Parathyroid adenoma (tissue), 2 donors: Measurements from ENCODE around the gene CFAP161.

Source experiments
- H2AFZ ChIP-seq: fragments of 300-600 bp; sonication (generic); one replicate; pipeline ENCODE4 v1.7.0; 2017; ENCODE audit warnings: antibody characterized with exemption, mild to moderate bottlenecking
- H3K27ac ChIP-seq: fragments of 300-600 bp; sonication (generic); one replicate; pipeline ENCODE4 v1.7.0; 2017
- H3K27me3 ChIP-seq: fragments of 300-600 bp; sonication (generic); one replicate; pipeline ENCODE4 v1.7.0; 2017; ENCODE audit warnings: low read length; ENCODE audit not compliant: control insufficient read depth, insufficient read depth
- H3K36me3 ChIP-seq: fragments of 300-600 bp; sonication (generic); one replicate; pipeline ENCODE4 v1.7.0; 2017; ENCODE audit warnings: low read length; ENCODE audit not compliant: control insufficient read depth, insufficient read depth
- H3K4me1 ChIP-seq: fragments of 300-600 bp; sonication (generic); one replicate; pipeline ENCODE4 v1.7.0; 2017; ENCODE audit warnings: control low read depth
- H3K4me2 ChIP-seq: fragments of 300-600 bp; sonication (generic); one replicate; pipeline ENCODE4 v1.7.0; 2017; ENCODE audit warnings: low read length
- H3K4me3 ChIP-seq: fragments of 300-600 bp; sonication (generic); one replicate; pipeline ENCODE4 v1.7.0; 2017; ENCODE audit warnings: low read depth, low read length
- H3K79me2 ChIP-seq: fragments of 300-600 bp; sonication (generic); one replicate; pipeline ENCODE4 v1.7.0; 2017; ENCODE audit warnings: control low read depth
- H3K9ac ChIP-seq: fragments of 300-600 bp; sonication (generic); one replicate; pipeline ENCODE4 v1.7.0; 2017; ENCODE audit warnings: mild to moderate bottlenecking
- H3K9me3 ChIP-seq: fragments of 300-600 bp; sonication (generic); one replicate; pipeline ENCODE4 v1.7.0; 2017; ENCODE audit warnings: low read length; ENCODE audit not compliant: control insufficient read depth
- CTCF ChIP-seq: fragments of 300-600 bp; sonication (generic); IDR thresholded peaks from one replicate; pipeline ENCODE4 v1.7.0; 2017; ENCODE audit warnings: antibody characterized with exemption, mild to moderate bottlenecking
- donor health status: primary hyperparathyroidism.

The CFAP161 gene

DNA sequence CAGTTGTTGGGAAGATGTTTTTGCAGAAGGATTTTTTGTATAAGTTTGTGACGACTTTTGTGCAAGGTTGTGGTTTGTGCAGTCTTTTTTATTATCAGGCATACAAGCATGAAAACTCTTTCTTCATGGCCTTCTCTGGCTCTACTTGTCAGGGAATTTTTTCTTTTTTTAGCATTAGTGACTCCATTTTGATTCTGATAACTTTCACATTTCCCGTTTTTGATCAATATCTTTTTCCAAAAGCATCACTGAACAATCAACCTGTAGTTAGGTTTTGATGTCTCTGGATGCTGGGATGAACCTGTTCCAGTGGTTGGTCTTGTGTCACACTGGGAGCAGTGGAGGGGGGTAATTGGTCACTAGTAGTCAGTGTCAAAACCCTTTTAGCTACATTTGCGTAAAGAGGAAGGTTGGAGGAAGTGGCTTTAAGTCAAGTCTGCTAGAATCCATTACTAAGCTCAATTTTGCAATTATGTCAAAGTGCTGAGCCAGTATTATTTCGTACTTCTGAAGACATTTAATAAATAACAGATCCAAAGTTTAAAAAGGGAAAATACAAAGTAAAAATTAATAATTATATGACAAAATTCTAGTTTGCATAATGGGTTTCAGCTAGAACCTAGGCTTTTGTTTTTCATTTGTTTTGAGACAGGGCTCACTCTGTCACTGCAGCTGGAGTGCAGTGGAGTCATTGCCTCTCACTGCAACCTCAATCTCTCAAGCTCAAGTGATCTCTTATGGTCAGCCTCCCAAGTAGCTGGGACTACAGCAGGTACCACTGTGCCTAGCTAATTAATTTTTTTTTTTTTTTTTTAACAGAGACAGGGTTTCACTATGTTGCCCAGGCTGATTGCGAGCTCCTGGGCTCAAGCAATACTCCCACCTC is 18.8 kb upstream of the CFAP161 start:
- no peaks in the 10 kb centered on the region for H3K4me1 ChIP-seq
- H3K9me3 ChIP-seq, result no peaks in the 10 kb centered on the region

DNA sequence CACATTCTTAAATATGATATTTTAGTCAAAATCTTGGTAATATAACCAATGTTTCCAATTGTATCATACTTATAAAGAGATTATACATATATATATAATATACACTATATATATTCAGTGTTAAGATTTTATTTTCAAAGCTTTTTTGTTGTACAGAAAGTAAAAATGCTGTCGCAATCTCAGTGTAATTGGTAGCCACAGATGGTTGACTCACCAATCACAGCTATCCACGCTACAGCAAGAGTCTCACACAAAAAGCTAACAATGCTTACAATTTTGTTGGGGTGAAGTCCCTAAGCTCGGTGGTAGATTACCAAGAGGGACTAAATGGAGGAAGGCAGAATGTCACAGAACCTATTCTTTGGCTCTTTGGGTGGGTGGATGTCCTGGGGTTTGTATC is 16.9 kb upstream of the CFAP161 start:
- H3K27me3 ChIP-seq, result no peaks in the 10 kb centered on the region
- H3K36me3 ChIP-seq, result no peaks in the 10 kb centered on the region

More for the DNA sequence above, 18.8 kb upstream of the CFAP161 start:
- H3K4me3 ChIP-seq, result no peak overlapping the region
- no peaks in the 10 kb centered on the region for H3K27me3 ChIP-seq
- H3K36me3 ChIP-seq, result no peaks in the 10 kb centered on the region
- H3K27ac ChIP-seq, result no peak overlapping the region
- no peak overlapping the region for H2AFZ ChIP-seq
- no peak overlapping the region for H3K4me2 ChIP-seq
- TF ChIP-seq CTCF, result no peak
- no peaks in the 10 kb centered on the region for H3K79me2 ChIP-seq
- no peak overlapping the region for H3K9ac ChIP-seq

GRCh38 chr15:81117581-81117980 is 16.5 kb upstream of the CFAP161 start:
- Histone ChIP-seq H3K9me3 (no peaks in the 10 kb centered on the region), H3K4me1 (no peaks in the 10 kb centered on the region), H3K4me2 (no peak overlapping the region), H2AFZ (no peak overlapping the region), H3K79me2 (no peaks in the 10 kb centered on the region), H3K36me3 (no peaks in the 10 kb centered on the region), H3K27me3 (no peaks in the 10 kb centered on the region), H3K27ac (no peak overlapping the region), H3K4me3 (no peak overlapping the region), H3K9ac (no peak overlapping the region)
- TF ChIP-seq CTCF, result no peak

More for the DNA sequence above, 16.9 kb upstream of the CFAP161 start:
- no peak for TF ChIP-seq CTCF
- Histone ChIP-seq H3K9ac (no peak overlapping the region), H2AFZ (no peak overlapping the region), H3K27ac (no peak overlapping the region), H3K4me1 (no peaks in the 10 kb centered on the region), H3K9me3 (no peaks in the 10 kb centered on the region), H3K4me3 (no peak overlapping the region), H3K79me2 (no peaks in the 10 kb centered on the region), H3K4me2 (no peak overlapping the region)

- Histone ChIP-seq H3K27ac (no peak overlapping the region), H3K79me2 (no peaks in the 10 kb centered on the region), H3K36me3 (no peaks in the 10 kb centered on the region), H3K9ac (no peak overlapping the region), H2AFZ (no peak overlapping the region), H3K4me2 (no peak overlapping the region), H3K9me3 (no peaks in the 10 kb centered on the region), H3K4me3 (no peak overlapping the region), H3K4me1 (no peaks in the 10 kb centered on the region), H3K27me3 (no peaks in the 10 kb centered on the region)
- no peak for TF ChIP-seq CTCF
These were observed 15.7 kb upstream of the CFAP161 start for GRCh38 chr15:81118361-81118760.

DNA sequence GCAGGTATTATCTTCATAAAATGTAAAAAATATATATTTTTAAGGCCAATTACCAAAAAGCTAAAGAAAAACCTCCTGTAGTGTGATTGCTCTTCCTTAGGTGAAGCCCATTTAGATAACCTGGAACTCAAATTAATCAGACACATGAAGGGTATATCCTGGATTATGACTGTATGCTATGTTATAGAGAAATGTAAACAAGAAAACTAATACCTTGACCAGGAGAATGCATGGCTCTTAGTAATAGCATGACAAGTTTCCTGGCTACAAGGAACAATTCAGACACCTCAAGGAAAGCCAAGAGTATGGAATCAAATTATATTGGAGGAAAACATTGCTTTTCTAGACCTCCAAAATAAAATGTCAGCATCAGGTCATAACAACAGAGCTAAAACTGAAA is 14.0 kb upstream of the CFAP161 start:
- Histone ChIP-seq H3K4me2 (no peak overlapping the region), H3K36me3 (no peaks in the 10 kb centered on the region), H3K9me3 (no peaks in the 10 kb centered on the region), H3K27ac (no peak overlapping the region), H3K4me1 (no peaks in the 10 kb centered on the region), H3K4me3 (no peak overlapping the region), H3K79me2 (no peaks in the 10 kb centered on the region), H2AFZ (no peak overlapping the region), H3K9ac (no peak overlapping the region), H3K27me3 (no peaks in the 10 kb centered on the region)
- no peak for TF ChIP-seq CTCF
